HepG2 (cell line): Measurements from ENCODE around the gene CDHR3. TPM values are rescaled to one million over a fixed set of nuclear protein-coding genes. Genes with fewer than 3 reads are reported as not detected.

Experiments
- ATAC-seq: fragments of 200-7000 bp; cut with Tn5 transposase; 3 replicates; pipeline ENCODE4 v1.9.1; 2020; ENCODE audit warnings: mild to moderate bottlenecking, moderate library complexity
- BruUV-seq: library from RNA; stranded (reverse); fragments of 400-500 nt; replicated peaks from 2 replicates; lab custom pipeline; 2021; lab: Mats Ljungman, UMichigan
- CTCF ChIA-PET: fragments of 300-600 bp; formaldehyde crosslinking; extraction: SDS; loops from one replicate; lab custom pipeline; 2021; ENCODE audit warnings: low total read pairs, inconsistent platforms, low intra/inter-chr PET ratio; lab: Yijun Ruan, JAX
- POLR2A ChIA-PET: fragments of 350-600 bp; sonication (Branson Sonifier 250); formaldehyde crosslinking; loops from one replicate; lab custom pipeline; 2020; ENCODE audit warnings: antibody characterized with exemption, inconsistent platforms; lab: Yijun Ruan, JAX
- DNase-seq: peaks from one replicate; pipeline ENCODE4 v3.0.0-alpha.2; 2015; ENCODE audit warnings: low spot score
- FAIRE-seq: peaks from 3 replicates; lab custom pipeline; 2011; peaks lifted over from hg19 to GRCh38; lab: Jason Lieb, UNC
- H2AFZ ChIP-seq: one replicate; pipeline ENCODE4 v1.6.1; 2011; ENCODE audit warnings: low read length, inconsistent platforms
- H3K27ac ChIP-seq: fragments of 300-600 bp; 3 replicates; pipeline ENCODE4 v1.8.0; 2011; ENCODE audit warnings: mixed run types, mild to moderate bottlenecking, mixed read lengths, low read length, inconsistent platforms; ENCODE audit not compliant: insufficient read depth; ENCODE audit errors: extremely low read length
- H3K27me3 ChIP-seq, 2 experiments: fragments of 200-600 bp in 1 of 2; 2 replicates in 1 of 2; 3 replicates in 1 of 2; pipeline versions ENCODE4 v1.6.0 to v1.8.0; 2011; ENCODE audit warnings: low read length in 2 of 2, mild to moderate bottlenecking in 2 of 2, moderate library complexity in 2 of 2, inconsistent platforms in 1 of 2; ENCODE audit not compliant: insufficient read depth in 2 of 2, control insufficient read depth in 1 of 2
- H3K36me3 ChIP-seq, 2 experiments: fragments of 200-600 bp in 1 of 2; replicated peaks in 1 of 2; 2 replicates in 1 of 2; 3 replicates in 1 of 2; pipeline versions ENCODE4 v1.5.1 to v1.8.0; 2011; ENCODE audit warnings: low read length in 2 of 2, inconsistent platforms in 1 of 2; ENCODE audit not compliant: insufficient read depth in 2 of 2, control insufficient read depth in 1 of 2
- H3K4me1 ChIP-seq: 2 replicates; pipeline ENCODE4 v1.5.1; 2012; ENCODE audit warnings: low read length, inconsistent platforms; ENCODE audit not compliant: insufficient read depth
- H3K4me2 ChIP-seq: 2 replicates; pipeline ENCODE4 v1.6.0; 2011; ENCODE audit warnings: low read depth, low read length, inconsistent platforms
- H3K4me3 ChIP-seq, 3 experiments: fragments of 200-600 bp in 1 of 3; sonication (generic), shearing (Covaris generic) in 1 of 3; replicated peaks in 1 of 3; 2 replicates each; pipeline ENCODE4 v1.5.1; 2011 to 2016; ENCODE audit warnings: low read length in 3 of 3, inconsistent platforms in 2 of 3, low read depth in 2 of 3, mild to moderate bottlenecking in 2 of 3, control low read depth in 1 of 3, mixed read lengths in 1 of 3; ENCODE audit not compliant: insufficient read depth in 1 of 3
- H3K79me2 ChIP-seq: one replicate; pipeline ENCODE4 v1.6.1; 2011; ENCODE audit warnings: low read length, inconsistent platforms; ENCODE audit not compliant: insufficient read depth
- H3K9ac ChIP-seq: 2 replicates; pipeline ENCODE4 v1.6.0; 2011; ENCODE audit warnings: mild to moderate bottlenecking, low read depth, low read length, inconsistent platforms; ENCODE audit not compliant: insufficient read depth
- H3K9me3 ChIP-seq: 2 replicates; pipeline ENCODE4 v1.5.1; 2012; ENCODE audit warnings: mild to moderate bottlenecking, low read length
- H4K20me1 ChIP-seq: 2 replicates; pipeline ENCODE4 v1.6.0; 2011; ENCODE audit warnings: inconsistent platforms, mild to moderate bottlenecking, low read length, moderate library complexity; ENCODE audit not compliant: insufficient read depth
- ARNT2 ChIP-seq: sonication (generic); formaldehyde crosslinking; IDR thresholded peaks from 2 replicates; pipeline ENCODE4 v1.8.0; 2022; ENCODE audit warnings: mild to moderate bottlenecking, low read depth, missing genetic modification reagents, moderate library complexity
- BCL3 ChIP-seq: sonication (generic); formaldehyde crosslinking; IDR thresholded peaks from 2 replicates; pipeline ENCODE4 v1.5.1; 2020; ENCODE audit warnings: mild to moderate bottlenecking, missing genetic modification reagents, moderate library complexity
- HNF4A ChIP-seq: sonication (generic); formaldehyde crosslinking; IDR thresholded peaks from 2 replicates; pipeline ENCODE4 v1.4.0; 2020; ENCODE audit warnings: missing genetic modification reagents
- HOXD1 ChIP-seq: sonication (generic); formaldehyde crosslinking; IDR thresholded peaks from 2 replicates; pipeline ENCODE4 v1.5.0; 2020; ENCODE audit warnings: missing genetic modification reagents
- KAT2B ChIP-seq: fragments of 150-350 bp; IDR thresholded peaks from 2 replicates; pipeline ENCODE4 v1.6.1; 2014; ENCODE audit warnings: low read depth, low read length, borderline replicate concordance
- MEIS1 ChIP-seq: sonication (generic); formaldehyde crosslinking; IDR thresholded peaks from 2 replicates; pipeline ENCODE4 v1.9.0; 2021; ENCODE audit warnings: mild to moderate bottlenecking, missing genetic modification reagents, moderate library complexity, borderline replicate concordance
- NPAS2 ChIP-seq: sonication (generic); formaldehyde crosslinking; IDR thresholded peaks from 2 replicates; pipeline ENCODE4 v1.8.0; 2022; ENCODE audit warnings: mild to moderate bottlenecking, missing genetic modification reagents, borderline replicate concordance
- RERE ChIP-seq: IDR thresholded peaks from 2 replicates; pipeline ENCODE4 v1.6.1; 2016; ENCODE audit warnings: low read depth, missing genetic modification reagents, missing compliant biosample characterization
- ZNF292 ChIP-seq: sonication (generic); formaldehyde crosslinking; IDR thresholded peaks from 2 replicates; pipeline ENCODE4 v1.8.1; 2022; ENCODE audit warnings: mild to moderate bottlenecking, low read depth, missing genetic modification reagents, borderline replicate concordance
- ZNF558 ChIP-seq: sonication (generic); formaldehyde crosslinking; IDR thresholded peaks from 2 replicates; pipeline ENCODE4 v1.9.0; 2022; ENCODE audit warnings: mild to moderate bottlenecking, missing genetic modification reagents, borderline replicate concordance
- ZNF770 ChIP-seq: sonication (generic); formaldehyde crosslinking; IDR thresholded peaks from 2 replicates; pipeline ENCODE4 v1.5.0; 2020; ENCODE audit warnings: mild to moderate bottlenecking, missing genetic modification reagents
- ZNF782 ChIP-seq: sonication (generic); formaldehyde crosslinking; IDR thresholded peaks from 2 replicates; pipeline ENCODE4 v1.4.0; 2020; ENCODE audit warnings: missing genetic modification reagents, mild to moderate bottlenecking, borderline replicate concordance
- WGBS: methylation state at CpG from one replicate; pipeline ENCODE4 v1.1.6; 2017; ENCODE audit warnings: low lambda C conversion rate; 5-methylcytosine and 5-hydroxymethylcytosine counted together
- in situ Hi-C: cut with HindIII; loops from 2 replicates; pipeline ENCODE4 v1.10.0; 2017; ENCODE audit warnings: low pct_unique_long_range_greater_than_20kb; ENCODE audit not compliant: extremely low pct_ligation_motif_present
- intact Hi-C: fragments of 100-400 bp; cut with micrococcal nuclease; formaldehyde crosslinking; loops from one replicate; pipeline ENCODE4 v1.10.0; 2022; ENCODE audit not compliant: unreplicated experiment
- polyA plus RNA-seq, 8 experiments: library from polyadenylated mRNA; depleted of rRNA in 3 of 8; stranded (reverse) in 7 of 8; unstranded in 1 of 8; fragments of >200 nt; fragmentation: Illumina TruSeq in 4 of 8; extraction: Trizol in 4 of 8; gene quantifications; 2 replicates each; pipeline versions ENCODE4 v1.2.1 to v1.2.3, GENCODE V29; 2011 to 2016; ENCODE audit warnings: low read depth in 4 of 8, missing spikeins in 1 of 8, mixed read lengths in 1 of 8; ENCODE audit not compliant: insufficient read depth in 1 of 8
- total RNA-seq, 5 experiments: library from RNA; depleted of rRNA; stranded (reverse); fragments of >200 nt; fragmentation: Illumina TruSeq; extraction: Trizol; gene quantifications; 2 replicates each; pipeline ENCODE4 v1.2.3, GENCODE V29; 2016; ENCODE audit warnings: low read depth in 1 of 5
- TF ChIP-seq, protein P1 (sequence below): fragments of 450-650 bp; IDR thresholded peaks from 2 replicates; pipeline ENCODE4 v1.6.1; 2017; ENCODE audit warnings: mild to moderate bottlenecking

Gene CDHR3
- total and polyA plus RNA-seq, 2 of the 13 experiments (the other 11 are each of a cell fraction or from before 2014, with no cell fraction given), result 6.5 to 11.8 TPM

GRCh38 chr7:105992905-105993304 lies 29.8 kb downstream of the CDHR3 start:
- Histone ChIP-seq H4K20me1 (no peaks in the 10 kb centered on the region), H3K9me3 (no peaks in the 10 kb centered on the region), H3K4me1 (peaks cover 31% of the 10 kb centered on the region), H3K27ac (no peak overlapping the region), H3K36me3 (no peaks in the 10 kb centered on the region), H3K4me2 (no peak overlapping the region), H2AFZ (no peak overlapping the region), H3K9ac (no peak overlapping the region), H3K27me3 (no peaks in the 10 kb centered on the region), H3K4me3 (no peak overlapping the region), H3K79me2 (no peaks in the 10 kb centered on the region)
- POLR2A ChIA-PET, result no interaction called here
- intact Hi-C loops (no loop called here), in situ Hi-C loops (no loop called here)
- 78% methylated on average over 7 of the region's 7 CpGs for WGBS
- DNase-seq, result no peak
- CTCF ChIA-PET, result no interaction called here
- no TSS peak for BruUV-seq
- ATAC-seq, result no peak
- no peak for FAIRE-seq
- no peak for TF ChIP-seq ZNF558 (CRISPR knock-in tag)
- TF ChIP-seq HNF4A (CRISPR knock-in tag), result no peak
- no peak for TF ChIP-seq RERE (CRISPR knock-in tag)
- no peak for TF ChIP-seq ARNT2 (CRISPR knock-in tag)
- TF ChIP-seq ZNF782, result no peak
- TF ChIP-seq HOXD1, result no peak
- no peak for TF ChIP-seq BCL3 (CRISPR knock-in tag)
- TF ChIP-seq ZNF770 (CRISPR knock-in tag), result no peak
- TF ChIP-seq, protein P1, sequence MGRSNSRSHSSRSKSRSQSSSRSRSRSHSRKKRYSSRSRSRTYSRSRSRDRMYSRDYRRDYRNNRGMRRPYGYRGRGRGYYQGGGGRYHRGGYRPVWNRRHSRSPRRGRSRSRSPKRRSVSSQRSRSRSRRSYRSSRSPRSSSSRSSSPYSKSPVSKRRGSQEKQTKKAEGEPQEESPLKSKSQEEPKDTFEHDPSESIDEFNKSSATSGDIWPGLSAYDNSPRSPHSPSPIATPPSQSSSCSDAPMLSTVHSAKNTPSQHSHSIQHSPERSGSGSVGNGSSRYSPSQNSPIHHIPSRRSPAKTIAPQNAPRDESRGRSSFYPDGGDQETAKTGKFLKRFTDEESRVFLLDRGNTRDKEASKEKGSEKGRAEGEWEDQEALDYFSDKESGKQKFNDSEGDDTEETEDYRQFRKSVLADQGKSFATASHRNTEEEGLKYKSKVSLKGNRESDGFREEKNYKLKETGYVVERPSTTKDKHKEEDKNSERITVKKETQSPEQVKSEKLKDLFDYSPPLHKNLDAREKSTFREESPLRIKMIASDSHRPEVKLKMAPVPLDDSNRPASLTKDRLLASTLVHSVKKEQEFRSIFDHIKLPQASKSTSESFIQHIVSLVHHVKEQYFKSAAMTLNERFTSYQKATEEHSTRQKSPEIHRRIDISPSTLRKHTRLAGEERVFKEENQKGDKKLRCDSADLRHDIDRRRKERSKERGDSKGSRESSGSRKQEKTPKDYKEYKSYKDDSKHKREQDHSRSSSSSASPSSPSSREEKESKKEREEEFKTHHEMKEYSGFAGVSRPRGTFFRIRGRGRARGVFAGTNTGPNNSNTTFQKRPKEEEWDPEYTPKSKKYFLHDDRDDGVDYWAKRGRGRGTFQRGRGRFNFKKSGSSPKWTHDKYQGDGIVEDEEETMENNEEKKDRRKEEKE, result no peak
- no peak for TF ChIP-seq KAT2B
- TF ChIP-seq MEIS1 (CRISPR knock-in tag), result no peak
- no peak for TF ChIP-seq NPAS2
- TF ChIP-seq ZNF292 (CRISPR knock-in tag), result no peak
